Esophagus (tissue), 2 donors: Measurements from ENCODE around the gene RAC2. TPM values are rescaled to one million over a fixed set of nuclear protein-coding genes. Genes with fewer than 3 reads are reported as not detected.

ENCODE experiments used
- H3K27ac ChIP-seq, 2 donors: one replicate each; pipeline ENCODE4 v1.5.1; 2013; ENCODE audit warnings: low read depth in 2 of 2, mild to moderate bottlenecking in 2 of 2, inconsistent platforms in 1 of 2, low read length in 1 of 2, moderate library complexity in 1 of 2
- H3K27me3 ChIP-seq, 2 donors: one replicate each; pipeline ENCODE4 v1.6.1; 2013; ENCODE audit warnings: low read length in 2 of 2, control low read depth in 1 of 2, mild to moderate bottlenecking in 1 of 2; ENCODE audit not compliant: insufficient read depth in 2 of 2, control insufficient read depth in 1 of 2
- H3K36me3 ChIP-seq, 2 donors: one replicate each; pipeline ENCODE4 v1.6.1; 2013; ENCODE audit warnings: low read length in 1 of 2; ENCODE audit not compliant: control insufficient read depth in 2 of 2, insufficient read depth in 2 of 2
- H3K4me1 ChIP-seq, 2 donors: one replicate each; pipeline ENCODE4 v1.6.1; 2013; ENCODE audit warnings: low read length in 1 of 2; ENCODE audit not compliant: control insufficient read depth in 2 of 2, insufficient read depth in 2 of 2
- H3K4me3 ChIP-seq, 2 donors: one replicate each; pipeline ENCODE4 v1.5.1; 2013; ENCODE audit warnings: low read length in 2 of 2, mild to moderate bottlenecking in 2 of 2, low read depth in 1 of 2, moderate library complexity in 1 of 2
- H3K9me3 ChIP-seq, 2 donors: one replicate each; pipeline ENCODE4 v1.6.1; 2013; ENCODE audit warnings: mild to moderate bottlenecking in 2 of 2, low read depth in 1 of 2, low read length in 1 of 2, moderate library complexity in 1 of 2; ENCODE audit not compliant: control insufficient read depth in 2 of 2, insufficient read depth in 1 of 2
- WGBS, 2 donors: extraction: QIAGEN DNeasy Blood & Tissue Kit; methylation state at CpG; one replicate each; pipeline ENCODE4 v1.1.7; 2013; 5-methylcytosine and 5-hydroxymethylcytosine counted together
- polyA plus RNA-seq, 2 donors: library from polyadenylated mRNA; stranded (reverse); fragments of 200-250 nt; gene quantifications; one replicate each; pipeline ENCODE4 v1.2.3, GENCODE V29; 2013
- donor health status: healthy with polysubstance abuse.
- donor health status: Bipolar disorder and iron deficiency.

The RAC2 gene
- polyA plus RNA-seq, 2 donors: 7.2 to 9.4 TPM

- H3K27ac ChIP-seq: no peak overlapping the region
- no peaks in the 10 kb centered on the region for H3K9me3 ChIP-seq
- no peaks in the 10 kb centered on the region for H3K27me3 ChIP-seq
- no peak overlapping the region for H3K4me3 ChIP-seq
- no peaks in the 10 kb centered on the region for H3K36me3 ChIP-seq
- WGBS, 2 donors: 53 to 64% methylated on average over 6 of the region's 6 CpGs
- H3K4me1 ChIP-seq: peaks cover 3 to 7% of the 10 kb centered on the region in 2 donors
Observed at GRCh38 chr22:37248251-37248650, 4.2 kb upstream of the RAC2 start.

GRCh38 chr22:37245740-37246139 is 1.7 kb upstream of the RAC2 start:
- peaks cover 3 to 8% of the 10 kb centered on the region in 2 donors for H3K4me1 ChIP-seq
- H3K27me3 ChIP-seq: no peaks in the 10 kb centered on the region
- no peaks in the 10 kb centered on the region for H3K9me3 ChIP-seq
- no peak overlapping the region for H3K4me3 ChIP-seq
- peaks cover 0 to 2% of the 10 kb centered on the region in 2 donors for H3K36me3 ChIP-seq
- no peak overlapping the region for H3K27ac ChIP-seq
- 68 to 69% methylated on average over 6 of the region's 6 CpGs for WGBS, 2 donors

GRCh38 chr22:37244922-37245722 is 1.1 kb upstream of the RAC2 start:
- Histone ChIP-seq H3K4me1 (peaks cover 3 to 8% of the 10 kb centered on the region in 2 donors), H3K36me3 (peaks cover 0 to 2% of the 10 kb centered on the region in 2 donors), H3K4me3 (no peak overlapping the region), H3K9me3 (no peaks in the 10 kb centered on the region), H3K27me3 (no peaks in the 10 kb centered on the region), H3K27ac (peak overlapping the region in 1 of 2 donors; percentile 29)
- 61% methylated on average over 22 of the region's 22 CpGs for WGBS, 2 donors

DNA sequence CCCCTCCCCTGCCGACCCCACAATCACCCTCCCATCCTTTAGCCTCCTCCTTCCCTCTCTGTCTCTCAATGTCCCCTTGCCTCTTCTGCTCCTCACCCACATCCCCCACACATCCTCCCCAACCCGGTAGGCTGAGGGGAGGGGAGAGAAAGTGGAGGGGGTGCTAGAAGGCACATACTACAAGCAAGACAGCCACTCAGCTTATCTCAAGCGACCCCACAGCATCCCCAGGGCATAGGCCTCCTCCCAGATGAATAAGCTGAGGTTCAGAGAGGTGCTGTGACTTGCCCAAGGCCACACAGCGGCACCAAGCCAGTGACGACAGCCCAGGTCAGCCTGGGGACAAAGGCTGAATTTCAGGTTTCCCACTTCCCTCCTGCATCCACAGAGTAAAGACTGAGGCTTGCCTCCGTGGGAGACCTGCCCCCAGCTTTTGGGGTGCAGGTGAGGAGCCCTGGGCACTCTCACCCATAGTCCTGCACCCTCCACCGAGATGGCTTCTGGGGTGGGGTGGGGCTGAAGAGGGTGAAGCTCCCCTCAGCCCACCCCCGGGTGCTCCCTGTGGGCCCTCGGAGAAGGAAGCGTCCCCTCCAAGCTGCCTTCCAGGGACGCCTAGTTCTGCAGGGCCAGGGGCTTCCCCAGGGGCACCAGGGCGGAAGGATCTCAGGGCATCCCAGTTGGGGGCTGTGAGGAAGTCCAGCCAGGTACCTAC is 511 bp downstream of the RAC2 start:
- no peaks in the 10 kb centered on the region for H3K27me3 ChIP-seq
- H3K4me1 ChIP-seq: peaks cover 3 to 8% of the 10 kb centered on the region in 2 donors
- H3K27ac ChIP-seq: peak overlapping the region in 1 of 2 donors; percentile 50
- 27 to 29% methylated on average over 11 to 12 of the region's 12 CpGs for WGBS, 2 donors
- H3K9me3 ChIP-seq: no peaks in the 10 kb centered on the region
- peak overlapping the region; percentile 36 to 50 for H3K4me3 ChIP-seq
- H3K36me3 ChIP-seq: peaks cover 0 to 2% of the 10 kb centered on the region in 2 donors

DNA sequence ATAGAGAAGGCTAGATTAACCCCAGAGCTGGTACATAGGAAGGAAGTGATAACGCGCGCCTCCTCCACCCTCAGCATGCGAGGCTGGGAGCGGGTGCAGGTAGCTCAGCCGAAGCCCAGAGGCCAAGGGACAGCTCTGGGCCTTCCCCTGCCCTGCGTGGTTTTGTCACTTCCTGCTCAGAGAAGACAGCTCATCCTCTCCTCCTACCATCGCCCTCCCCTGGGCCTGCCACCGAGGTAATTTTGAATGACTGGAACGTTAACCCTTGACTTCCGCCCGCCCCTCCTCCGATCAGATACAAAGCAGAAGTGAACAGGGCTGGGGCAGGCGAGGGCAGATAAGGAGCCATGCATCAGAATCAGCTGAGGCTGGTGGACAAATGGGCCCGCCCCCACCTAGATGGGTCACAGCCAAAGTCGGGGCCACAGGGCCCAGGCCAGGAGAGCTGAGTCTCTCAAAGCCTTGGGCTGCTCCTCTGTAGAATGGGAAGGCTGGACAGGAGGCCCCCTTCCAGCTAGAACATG is 1.6 kb downstream of the RAC2 start:
- Histone ChIP-seq H3K4me3 (peak overlapping the region in 1 of 2 donors; percentile 36), H3K36me3 (peaks cover 0 to 2% of the 10 kb centered on the region in 2 donors), H3K9me3 (no peaks in the 10 kb centered on the region), H3K27ac (peak overlapping the region in 1 of 2 donors; percentile 34), H3K4me1 (peaks cover 3 to 8% of the 10 kb centered on the region in 2 donors), H3K27me3 (no peaks in the 10 kb centered on the region)
- WGBS, 2 donors: 42 to 44% methylated on average over 16 of the region's 16 CpGs

DNA sequence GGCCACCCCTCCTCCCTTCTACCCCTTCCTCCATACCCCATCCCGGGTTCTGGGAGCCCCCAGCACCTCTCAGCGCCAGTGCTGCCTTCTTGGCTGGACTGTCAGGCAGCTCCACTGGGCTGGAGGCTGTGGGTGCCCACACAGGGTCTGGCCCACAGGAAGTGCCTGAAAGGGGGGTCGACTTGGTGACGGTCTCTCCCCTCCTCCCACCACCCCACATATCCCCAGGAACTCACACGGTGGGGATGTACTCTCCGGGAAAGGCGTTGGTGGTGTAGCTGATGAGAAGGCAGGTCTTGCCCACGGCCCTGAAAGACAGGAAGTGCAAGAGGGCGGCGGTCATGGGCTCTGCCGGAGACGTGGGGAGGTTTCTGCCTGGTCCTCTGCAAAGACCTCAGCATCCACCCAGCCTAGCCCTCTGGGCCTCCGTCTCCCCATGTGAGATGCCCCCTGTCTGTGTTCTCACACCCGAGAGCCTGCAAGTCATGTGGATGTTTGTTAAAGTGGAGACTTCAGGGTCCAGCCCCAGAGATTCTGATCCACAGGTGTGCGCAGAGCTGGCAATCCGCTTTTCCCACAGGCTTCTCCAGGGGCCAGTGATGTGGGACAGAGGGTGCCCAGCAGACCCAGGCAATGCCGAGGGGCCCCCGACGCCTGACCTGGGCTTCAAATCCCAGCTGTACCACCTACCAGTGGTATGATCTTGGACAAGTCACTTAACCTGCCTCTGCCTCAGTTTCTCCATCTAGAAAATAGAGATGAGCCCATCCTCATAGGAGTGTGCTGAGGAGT is 2.5 kb downstream of the RAC2 start:
- WGBS, 2 donors: 56 to 59% methylated on average over 19 of the region's 19 CpGs
- Histone ChIP-seq H3K4me3 (peak overlapping the region in 1 of 2 donors; percentile 0), H3K27me3 (no peaks in the 10 kb centered on the region), H3K9me3 (no peaks in the 10 kb centered on the region), H3K27ac (peak overlapping the region; percentile 9 to 34), H3K36me3 (peaks cover 0 to 2% of the 10 kb centered on the region in 2 donors), H3K4me1 (peaks cover 3 to 8% of the 10 kb centered on the region in 2 donors)

DNA sequence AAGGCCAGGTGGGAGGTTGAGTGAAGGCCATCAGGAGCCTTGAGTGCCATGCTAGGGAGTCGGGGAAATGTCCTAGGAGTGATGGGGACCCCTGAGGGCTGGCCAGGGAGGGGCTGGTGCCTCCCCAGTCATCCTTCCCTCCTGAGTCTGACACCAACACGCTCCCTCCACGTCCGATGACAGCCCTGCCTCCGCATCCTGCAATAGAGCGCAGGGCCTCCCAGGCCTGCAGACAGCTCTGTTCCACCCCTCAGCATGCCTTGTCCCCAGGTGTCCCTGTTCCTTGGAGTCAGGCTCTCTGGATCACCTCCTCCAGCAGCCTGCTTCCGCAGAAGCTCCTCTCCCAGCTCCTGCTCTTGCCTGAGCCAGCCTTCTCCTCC is 3.1 kb downstream of the RAC2 start:
- Histone ChIP-seq H3K27ac (peak overlapping the region in 1 of 2 donors; percentile 34), H3K4me1 (peaks cover 3 to 10% of the 10 kb centered on the region in 2 donors), H3K36me3 (peaks cover 0 to 2% of the 10 kb centered on the region in 2 donors), H3K4me3 (no peak overlapping the region), H3K9me3 (no peaks in the 10 kb centered on the region), H3K27me3 (no peaks in the 10 kb centered on the region)
- WGBS, 2 donors: 76 to 87% methylated on average over 7 of the region's 7 CpGs

- Histone ChIP-seq H3K4me1 (peaks cover 3 to 10% of the 10 kb centered on the region in 2 donors), H3K36me3 (peaks cover 0 to 2% of the 10 kb centered on the region in 2 donors), H3K27ac (no peak overlapping the region), H3K9me3 (no peaks in the 10 kb centered on the region), H3K4me3 (no peak overlapping the region), H3K27me3 (no peaks in the 10 kb centered on the region)
- 77 to 80% methylated on average over 11 of the region's 11 CpGs for WGBS, 2 donors
Observed at GRCh38 chr22:37240240-37240940, 3.7 kb downstream of the RAC2 start.
